ENCODE measurements around the gene TTI1. TPM values are rescaled to one million over a fixed set of nuclear protein-coding genes. Genes with fewer than 3 reads are reported as not detected.
A peak's percentile ranks its signal among the peaks of the same experiment; 100 is the strongest.

Gene TTI1
- total and polyA plus RNA-seq, 9 of the 15 experiments (the other 6 are each of a cell fraction or from before 2014, with no cell fraction given), result 9.8 to 55.1 (median 39.4) TPM

- in situ Hi-C loops (cut with MboI), result no loop called here
Measured at GRCh38 chr20:37979021-37979985, 54.0 kb downstream of the TTI1 start.

DNA sequence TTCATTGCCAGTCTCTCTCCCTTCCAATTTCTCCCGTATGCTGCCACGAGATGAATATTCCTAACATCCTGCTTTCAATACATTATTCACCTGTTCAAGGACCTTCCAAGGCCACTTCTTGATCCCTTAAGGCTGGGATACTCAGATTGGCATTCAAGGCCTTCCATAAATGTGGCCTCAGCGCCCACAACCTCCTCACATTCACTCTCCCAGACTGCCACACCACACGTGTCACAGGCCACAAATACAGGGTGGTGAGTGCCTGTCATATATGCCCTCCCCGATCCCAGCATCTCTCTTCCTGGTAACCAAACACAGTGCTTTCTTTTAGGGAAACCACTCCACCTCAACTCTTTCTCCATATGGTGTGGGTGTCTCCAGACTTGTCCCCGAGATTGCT, 55.5 kb downstream of the TTI1 start:
- Histone ChIP-seq H3K9me3 (replicated peaks; ENCODE audit: control insufficient read depth, insufficient read depth, low read depth, low read length) (no peaks in the 10 kb centered on the region), H3K4me2 (ENCODE audit: insufficient read depth, low read length) (no peak overlapping the region), H3K79me2 (ENCODE audit: control insufficient read depth, insufficient read depth, low read length) (no peaks in the 10 kb centered on the region), H3K4me1 (replicated peaks in 1 of 2; ENCODE audit: control insufficient read depth in 2 of 2, insufficient read depth in 2 of 2, low read length in 2 of 2) (peaks cover 3 to 5% of the 10 kb centered on the region in 2 experiments; a peak in 3 of 5 replicates), H3K9me1 (ENCODE audit: control insufficient read depth, insufficient read depth, low read length) (no peaks in the 10 kb centered on the region), H3K9ac (ENCODE audit: insufficient read depth in 1 of 2, low read depth in 2 of 2, low read length in 2 of 2) (no peak overlapping the region), H3K27ac (ENCODE audit: extremely low read depth, low read depth, low read length) (no peak overlapping the region), H2AFZ (ENCODE audit: low read depth, low read length) (no peak overlapping the region), H4K20me1 (replicated peaks; ENCODE audit: control insufficient read depth, insufficient read depth, low read length) (0 out of 2 replicates have a peak, but pooled peaks cover 3% of the 10 kb centered on the region), H3K4me3 (no peak overlapping the region), H3K27me3 (ENCODE audit: control insufficient read depth in 2 of 2, insufficient read depth in 2 of 2, low read length in 2 of 2) (no peaks in the 10 kb centered on the region), H3K36me3 (ENCODE audit: control insufficient read depth, insufficient read depth, low read length) (peaks cover 6% of the 10 kb centered on the region; the same call in 1 of the 3 replicates)
- no TSS peak for BruUV-seq (replicated peaks)
- DNase-seq (ENCODE audit: extremely low read depth in 1 of 4, low spot score in 3 of 4), result no peak
- intact Hi-C loops (cut with micrococcal nuclease), result no loop called here
- ChIA-PET POLR2A (no interaction called here), CTCF (ENCODE audit: low intra/inter-chr PET ratio) (no interaction called here)
- no peak for FAIRE-seq
- WGBS (ENCODE audit: insufficient coverage, low coverage, missing lambda C conversion rate), result 50% methylated on average over 6 of the region's 6 CpGs
- no peak for ATAC-seq
- in situ Hi-C loops (cut with MboI), result no loop called here
- no peak for TF ChIP-seq POLR2A (conservative IDR thresholded peaks at IDR 0.05)
- TF ChIP-seq FOXA3 (CRISPR knock-in tag; conservative IDR thresholded peaks at IDR 0.05 in 1 of 2, IDR thresholded peaks at IDR 0.05 in 1 of 2), result no peak
- no peak for TF ChIP-seq ZBTB33 (CRISPR knock-in tag; IDR thresholded peaks at IDR 0.05)
- no peak for TF ChIP-seq ESRRB (CRISPR knock-in tag; IDR thresholded peaks at IDR 0.05; ENCODE audit: borderline replicate concordance)
- no peak for TF ChIP-seq MTA3 (IDR thresholded peaks at IDR 0.05; ENCODE audit: borderline replicate concordance)
- TF ChIP-seq, protein P1, sequence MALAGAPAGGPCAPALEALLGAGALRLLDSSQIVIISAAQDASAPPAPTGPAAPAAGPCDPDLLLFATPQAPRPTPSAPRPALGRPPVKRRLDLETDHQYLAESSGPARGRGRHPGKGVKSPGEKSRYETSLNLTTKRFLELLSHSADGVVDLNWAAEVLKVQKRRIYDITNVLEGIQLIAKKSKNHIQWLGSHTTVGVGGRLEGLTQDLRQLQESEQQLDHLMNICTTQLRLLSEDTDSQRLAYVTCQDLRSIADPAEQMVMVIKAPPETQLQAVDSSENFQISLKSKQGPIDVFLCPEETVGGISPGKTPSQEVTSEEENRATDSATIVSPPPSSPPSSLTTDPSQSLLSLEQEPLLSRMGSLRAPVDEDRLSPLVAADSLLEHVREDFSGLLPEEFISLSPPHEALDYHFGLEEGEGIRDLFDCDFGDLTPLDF (CRISPR knock-in tag; IDR thresholded peaks at IDR 0.05), result no peak
- no peak for TF ChIP-seq SIRT6 (IDR thresholded peaks at IDR 0.05; ENCODE audit: low read depth, low read length)

More at GRCh38 chr20:37979021-37979985, 54.0 kb downstream of the TTI1 start:
- ATAC-seq (no peak), DNase-seq (ENCODE audit: extremely low read depth in 1 of 4, low spot score in 3 of 4) (no peak), FAIRE-seq (no peak)
- Histone ChIP-seq H3K36me3 (ENCODE audit: control insufficient read depth, insufficient read depth, low read length) (peaks cover 19% of the 10 kb centered on the region; the same call in 1 of the 3 replicates), H3K27ac (ENCODE audit: extremely low read depth, low read depth, low read length) (no peak overlapping the region), H4K20me1 (replicated peaks; ENCODE audit: control insufficient read depth, insufficient read depth, low read length) (0 out of 2 replicates have a peak, but pooled peaks cover 3% of the 10 kb centered on the region), H3K9ac (ENCODE audit: insufficient read depth in 1 of 2, low read depth in 2 of 2, low read length in 2 of 2) (no peak overlapping the region), H3K4me3 (no peak overlapping the region), H3K9me1 (ENCODE audit: control insufficient read depth, insufficient read depth, low read length) (no peaks in the 10 kb centered on the region), H3K4me2 (ENCODE audit: insufficient read depth, low read length) (no peak overlapping the region), H2AFZ (ENCODE audit: low read depth, low read length) (no peak overlapping the region), H3K27me3 (ENCODE audit: control insufficient read depth in 2 of 2, insufficient read depth in 2 of 2, low read length in 2 of 2) (no peaks in the 10 kb centered on the region), H3K4me1 (replicated peaks in 1 of 2; ENCODE audit: control insufficient read depth in 2 of 2, insufficient read depth in 2 of 2, low read length in 2 of 2) (no peaks in the 10 kb centered on the region; a peak in 1 of 5 replicates), H3K79me2 (ENCODE audit: control insufficient read depth, insufficient read depth, low read length) (no peaks in the 10 kb centered on the region), H3K9me3 (replicated peaks; ENCODE audit: control insufficient read depth, insufficient read depth, low read depth, low read length) (no peaks in the 10 kb centered on the region)
- intact Hi-C loops (cut with micrococcal nuclease), result no loop called here
- TF ChIP-seq BCL6 (CRISPR knock-in tag; IDR thresholded peaks at IDR 0.05) (no peak), ZFP36 (IDR thresholded peaks at IDR 0.05; ENCODE audit: low read depth, low read length, partially characterized antibody) (peak; percentile 84)
- BruUV-seq (replicated peaks), result no TSS peak
- POLR2A ChIA-PET, result interaction anchor here (0.6 kb wide), 1 partner anchor 21 kb away, joined by 3 read pairs; no protein-coding TSS in a partner anchor
- CTCF ChIA-PET (ENCODE audit: low intra/inter-chr PET ratio), result no interaction called here
- 57% methylated on average over 16 of the region's 16 CpGs for WGBS (ENCODE audit: insufficient coverage, low coverage, missing lambda C conversion rate)
